Dendritic cell treated with granulocyte-macrophage colony-stimulating factor and Interleukin-4, amounts not matched to agents 40 ng/mL and 50 ng/mL, for 4 days (primary cell): ENCODE measurements around the gene ZNF575.

Experiments
- H3K27ac Mint-ChIP-seq: one replicate; pipeline ENCODE4 v1.8.0; 2022; ENCODE audit warnings: mild to moderate bottlenecking, mixed read lengths
- H3K27me3 Mint-ChIP-seq: one replicate; pipeline ENCODE4 v1.8.0; 2022; ENCODE audit warnings: mild to moderate bottlenecking, mixed read lengths
- H3K36me3 Mint-ChIP-seq: one replicate; pipeline ENCODE4 v1.8.0; 2022; ENCODE audit warnings: low read depth, mixed read lengths
- H3K4me1 Mint-ChIP-seq: one replicate; pipeline ENCODE4 v1.8.0; 2022; ENCODE audit warnings: low read depth, mixed read lengths
- H3K4me3 Mint-ChIP-seq: one replicate; pipeline ENCODE4 v1.8.0; 2022; ENCODE audit warnings: mild to moderate bottlenecking, moderate library complexity, mixed read lengths
- H3K9me3 Mint-ChIP-seq: one replicate; pipeline ENCODE4 v1.8.0; 2022; ENCODE audit warnings: mixed read lengths
- intact Hi-C: fragments of 100-400 bp; cut with micrococcal nuclease; formaldehyde crosslinking; loops from one replicate; pipeline ENCODE4 v1.15.0; 2022

ZNF575 gene, protein sequence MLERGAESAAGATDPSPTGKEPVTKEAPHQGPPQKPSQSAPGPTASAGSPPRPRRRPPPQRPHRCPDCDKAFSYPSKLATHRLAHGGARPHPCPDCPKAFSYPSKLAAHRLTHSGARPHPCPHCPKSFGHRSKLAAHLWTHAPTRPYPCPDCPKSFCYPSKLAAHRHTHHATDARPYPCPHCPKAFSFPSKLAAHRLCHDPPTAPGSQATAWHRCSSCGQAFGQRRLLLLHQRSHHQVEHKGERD

DNA sequence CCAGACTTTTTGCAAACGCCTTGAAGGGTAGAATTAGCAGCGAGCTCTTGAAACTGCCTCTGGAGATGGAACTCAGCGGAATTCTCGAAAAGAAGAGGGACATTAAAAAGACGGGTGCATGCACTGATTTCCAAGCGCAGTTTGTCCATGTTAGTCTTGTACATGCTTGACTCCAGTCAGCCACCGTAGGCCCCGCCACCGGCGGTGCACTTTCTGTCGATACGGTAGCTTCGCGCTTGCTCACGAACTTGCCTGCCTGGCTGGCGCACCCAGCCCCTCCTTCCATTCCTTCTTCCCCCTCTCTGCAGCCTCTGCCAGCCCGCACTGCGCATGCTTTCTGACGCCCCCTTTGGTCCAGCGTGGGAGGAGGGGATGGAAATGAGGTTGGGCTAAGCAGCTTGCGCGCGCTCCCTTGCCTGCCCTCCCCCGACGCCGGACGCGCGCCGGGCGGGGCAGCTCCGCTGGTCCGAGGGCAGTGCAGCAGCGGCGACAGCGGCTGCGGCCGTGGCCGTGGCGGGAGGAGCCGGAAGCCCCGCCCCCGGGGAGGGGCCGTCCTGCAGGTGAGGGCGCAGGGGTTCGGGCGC lies at the start of gene ZNF575:
Gene ZNF575, plus strand, starts transcription at position 227 of the 584 bp plus-strand sequence. CDS start 1,235 bp downstream, outside the sequence.
- H3K27ac Mint-ChIP-seq, result peak within 1 kb of the TSS; percentile 89
- no peaks in the 10 kb centered on the region for H3K9me3 Mint-ChIP-seq
- peaks cover 24% of the 10 kb centered on the region for H3K36me3 Mint-ChIP-seq
- H3K27me3 Mint-ChIP-seq, result peaks cover 3% of the 10 kb centered on the region
- intact Hi-C loops, result no loop called here
- H3K4me1 Mint-ChIP-seq, result peaks cover 32% of the 10 kb centered on the region
- H3K4me3 Mint-ChIP-seq, result peak within 1 kb of the TSS; percentile 85

DNA sequence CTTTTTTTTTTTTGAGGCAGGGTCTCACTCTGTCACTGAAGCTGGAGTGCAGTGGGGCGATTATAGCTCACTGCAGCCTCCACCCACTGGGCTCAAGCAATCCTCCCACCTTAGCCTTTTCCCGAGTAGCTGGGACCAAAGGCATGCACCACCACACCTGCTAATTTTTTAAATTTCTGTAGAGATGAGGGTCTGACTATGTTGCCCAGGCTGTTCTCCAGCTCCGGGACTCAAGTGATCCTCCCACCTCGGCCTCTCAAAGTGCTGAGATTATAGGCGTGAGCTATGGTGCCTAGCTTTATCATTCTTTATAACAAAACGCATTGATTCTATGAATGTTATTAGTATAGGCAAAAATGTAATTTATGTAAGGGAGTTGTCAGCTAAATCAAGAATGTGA lies 49.7 kb upstream of the ZNF575 start:
- Mint-ChIP-seq H3K36me3 (peaks cover 55% of the 10 kb centered on the region), H3K27ac (no peak overlapping the region), H3K4me1 (peaks cover 25% of the 10 kb centered on the region), H3K4me3 (no peak overlapping the region), H3K9me3 (no peaks in the 10 kb centered on the region), H3K27me3 (no peaks in the 10 kb centered on the region)
- intact Hi-C loops, result no loop called here

DNA sequence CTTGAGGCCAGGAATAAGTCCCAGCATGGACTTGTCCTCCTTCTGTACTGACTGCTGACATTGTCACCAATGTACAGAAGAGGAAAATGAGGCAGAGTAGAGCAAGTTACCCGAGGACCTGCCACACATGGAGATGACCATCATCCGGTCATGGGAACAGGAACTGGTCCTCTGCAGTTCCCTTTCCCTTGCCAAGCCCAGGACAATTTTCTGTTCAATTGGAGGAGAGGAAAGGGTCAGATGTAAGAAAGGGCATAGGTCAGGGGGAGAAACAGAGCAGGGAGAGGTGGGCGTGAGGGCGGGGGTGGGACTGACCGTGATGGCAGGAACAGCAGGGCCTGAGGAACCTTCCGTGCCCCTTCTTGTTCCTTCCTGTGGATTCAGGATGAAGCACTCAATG lies 47.0 kb upstream of the ZNF575 start:
- intact Hi-C loops, result loop anchor here (5.0 kb wide), 1 partner anchor 34 kb away; no protein-coding TSS in a partner anchor
- Mint-ChIP-seq H3K27ac (peak overlapping the region; percentile 82), H3K4me1 (peaks cover 48% of the 10 kb centered on the region), H3K27me3 (no peaks in the 10 kb centered on the region), H3K36me3 (peaks cover 49% of the 10 kb centered on the region), H3K4me3 (peak overlapping the region; percentile 20), H3K9me3 (no peaks in the 10 kb centered on the region)

DNA sequence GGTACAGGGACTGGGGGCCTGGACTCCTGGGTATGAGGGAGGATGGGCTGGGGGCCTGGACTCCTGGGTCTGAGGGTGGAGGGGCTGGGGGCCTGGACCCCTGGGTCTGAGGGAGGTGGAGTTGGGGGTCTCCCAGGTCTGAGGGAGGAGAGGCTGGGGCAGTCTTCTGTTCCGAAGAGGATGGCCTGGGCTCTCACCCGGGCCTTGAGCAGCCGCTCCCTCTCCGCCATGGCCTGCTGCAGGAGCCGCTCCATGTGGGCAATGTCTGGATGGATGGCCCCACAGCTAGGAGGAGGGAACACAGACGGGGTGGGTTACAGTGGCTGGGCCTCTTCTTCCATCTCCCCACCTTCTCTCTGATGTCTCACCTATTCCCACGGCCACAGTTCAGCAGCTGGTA lies 46.6 kb upstream of the ZNF575 start:
- Mint-ChIP-seq H3K36me3 (peaks cover 44% of the 10 kb centered on the region), H3K9me3 (no peaks in the 10 kb centered on the region), H3K4me3 (peak overlapping the region; percentile 53), H3K27me3 (no peaks in the 10 kb centered on the region), H3K4me1 (peaks cover 48% of the 10 kb centered on the region), H3K27ac (peak overlapping the region; percentile 82)
- intact Hi-C loops, result loop anchor here (5.0 kb wide), 1 partner anchor 34 kb away; no protein-coding TSS in a partner anchor

DNA sequence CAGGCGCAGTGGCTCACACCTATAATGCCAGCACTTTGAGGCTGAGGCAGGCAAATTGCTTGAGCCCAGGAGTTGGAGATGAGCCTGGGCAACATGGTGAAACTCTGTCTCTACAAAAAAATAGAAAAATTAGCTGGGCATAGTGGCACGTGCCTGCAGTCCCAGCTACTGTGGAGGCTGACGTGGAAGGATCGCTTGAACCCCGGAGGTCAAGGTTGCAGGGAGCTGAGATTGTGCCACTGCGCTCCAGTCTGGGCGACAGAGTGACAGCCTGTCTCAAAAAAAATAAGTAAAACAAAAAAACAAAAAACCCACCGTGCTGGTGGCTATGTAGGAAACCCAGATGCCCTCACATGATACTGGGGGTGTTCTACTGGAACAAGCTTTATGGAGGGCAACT lies 44.8 kb upstream of the ZNF575 start:
- Mint-ChIP-seq H3K4me1 (peaks cover 48% of the 10 kb centered on the region), H3K4me3 (no peak overlapping the region), H3K27ac (peak overlapping the region; percentile 82), H3K27me3 (no peaks in the 10 kb centered on the region), H3K36me3 (peaks cover 35% of the 10 kb centered on the region), H3K9me3 (no peaks in the 10 kb centered on the region)
- intact Hi-C loops, result loop anchor here (5.0 kb wide), 1 partner anchor 36 kb away; no protein-coding TSS in a partner anchor

DNA sequence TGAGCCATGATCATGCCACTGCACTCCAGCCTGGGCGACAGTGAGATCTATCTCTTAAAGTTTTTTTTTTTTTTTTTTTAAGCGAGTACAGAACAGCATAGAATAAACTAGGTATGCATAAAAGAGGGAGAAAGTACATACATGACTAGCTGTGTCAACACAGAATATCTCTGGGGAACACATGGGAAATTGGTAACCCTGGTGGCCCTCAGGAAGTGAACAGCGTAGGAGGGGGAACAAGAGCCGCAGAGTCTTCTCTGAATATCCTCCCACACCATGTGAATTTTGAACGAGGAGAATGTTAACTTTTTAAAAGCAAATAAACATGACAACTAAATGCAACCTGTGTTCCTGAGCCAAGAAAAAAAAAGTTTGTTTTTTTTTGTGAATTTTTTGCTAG lies 43.7 kb upstream of the ZNF575 start:
- no peaks in the 10 kb centered on the region for H3K27me3 Mint-ChIP-seq
- peak overlapping the region; percentile 18 for H3K27ac Mint-ChIP-seq
- H3K9me3 Mint-ChIP-seq, result no peaks in the 10 kb centered on the region

DNA sequence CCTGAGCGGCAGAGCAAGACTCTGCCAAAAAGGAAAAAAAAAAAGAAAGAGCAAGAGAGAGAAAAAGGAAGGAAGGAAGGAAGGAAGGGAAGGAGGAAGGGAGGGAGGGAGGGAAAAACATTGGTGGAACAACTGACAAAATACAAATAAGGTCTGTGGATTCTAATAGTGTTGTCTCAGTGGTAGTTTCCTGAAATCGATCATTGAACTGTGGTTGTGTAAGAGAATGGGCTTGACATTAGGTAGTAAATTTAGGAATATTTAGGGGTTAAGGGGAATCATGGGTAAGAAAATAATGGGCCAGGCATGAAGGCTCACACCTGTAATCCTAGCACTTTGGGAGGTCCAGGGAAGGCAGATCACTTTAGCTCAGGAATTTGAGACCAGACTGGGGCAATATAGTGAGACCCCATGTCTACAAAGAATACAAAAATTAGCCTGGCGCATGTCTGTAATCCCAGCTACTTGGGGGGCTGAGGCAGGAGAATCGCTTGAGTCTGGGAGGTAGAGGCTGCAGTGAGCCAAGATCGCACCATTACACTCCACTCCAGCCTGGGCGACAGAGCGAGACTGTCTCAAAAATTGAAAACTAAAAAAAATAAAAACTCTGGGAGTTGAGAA lies 42.9 kb upstream of the ZNF575 start:
- Mint-ChIP-seq H3K9me3 (no peaks in the 10 kb centered on the region), H3K4me3 (no peak overlapping the region), H3K27ac (peak overlapping the region; percentile 18)

More for the DNA sequence above, 43.7 kb upstream of the ZNF575 start:
- no peak overlapping the region for H3K4me3 Mint-ChIP-seq
- intact Hi-C loops, result loop anchor here (5.0 kb wide), 1 partner anchor 37 kb away; no protein-coding TSS in a partner anchor
- H3K36me3 Mint-ChIP-seq, result peaks cover 38% of the 10 kb centered on the region
- peaks cover 49% of the 10 kb centered on the region for H3K4me1 Mint-ChIP-seq

DNA sequence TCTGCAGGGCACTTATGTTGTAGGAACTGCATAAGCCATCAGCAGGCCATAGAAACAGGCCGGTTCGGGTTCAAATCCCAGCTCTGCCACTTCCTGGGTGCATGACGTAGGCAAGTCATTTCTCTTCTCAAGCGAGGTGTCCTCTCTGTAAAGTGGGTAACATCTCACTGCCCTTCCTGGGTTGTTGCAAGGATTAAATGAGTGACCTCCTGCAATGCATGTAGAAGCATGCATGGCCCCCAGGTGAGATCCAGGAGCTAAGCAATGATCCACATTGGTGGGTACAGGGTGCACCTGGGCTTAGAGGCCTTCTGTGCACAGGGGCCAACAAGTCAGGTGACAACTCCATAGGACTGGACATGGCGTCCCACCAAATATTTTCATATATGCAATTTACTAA lies 42.2 kb upstream of the ZNF575 start:
- Mint-ChIP-seq H3K36me3 (peaks cover 52% of the 10 kb centered on the region), H3K27me3 (no peaks in the 10 kb centered on the region), H3K4me1 (peaks cover 58% of the 10 kb centered on the region), H3K27ac (no peak overlapping the region), H3K4me3 (no peak overlapping the region), H3K9me3 (no peaks in the 10 kb centered on the region)
- intact Hi-C loops, result no loop called here

More for the DNA sequence above, 42.9 kb upstream of the ZNF575 start:
- Mint-ChIP-seq H3K4me1 (peaks cover 55% of the 10 kb centered on the region), H3K36me3 (peaks cover 46% of the 10 kb centered on the region), H3K27me3 (no peaks in the 10 kb centered on the region)
- intact Hi-C loops, result loop anchor here (5.0 kb wide), 1 partner anchor 38 kb away; no protein-coding TSS in a partner anchor

DNA sequence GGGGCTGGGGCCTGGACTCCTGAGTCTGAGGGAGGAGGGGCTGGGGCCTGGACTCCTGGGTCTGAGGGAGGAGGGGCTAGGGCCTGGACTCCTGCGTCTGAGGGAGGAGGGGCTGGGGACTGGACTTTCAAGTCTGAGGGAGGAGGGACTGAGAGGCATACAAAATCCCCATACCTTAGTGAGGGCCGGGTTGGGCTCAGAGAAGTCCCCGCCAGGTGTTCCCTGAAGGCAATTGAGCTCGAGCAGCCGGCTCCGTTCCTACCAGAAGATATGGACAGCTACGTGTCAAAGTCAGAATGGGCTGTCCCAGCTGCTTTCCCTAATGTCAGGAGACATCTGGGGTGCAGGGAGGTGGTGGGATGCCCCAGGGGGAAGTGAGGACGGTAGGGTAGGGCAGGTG lies 37.9 kb upstream of the ZNF575 start:
- H3K4me1 Mint-ChIP-seq, result peaks cover 30% of the 10 kb centered on the region
- H3K27me3 Mint-ChIP-seq, result no peaks in the 10 kb centered on the region
- H3K9me3 Mint-ChIP-seq, result no peaks in the 10 kb centered on the region
- no peak overlapping the region for H3K4me3 Mint-ChIP-seq
- intact Hi-C loops, result no loop called here
- H3K27ac Mint-ChIP-seq, result no peak overlapping the region
- peaks cover 81% of the 10 kb centered on the region for H3K36me3 Mint-ChIP-seq

DNA sequence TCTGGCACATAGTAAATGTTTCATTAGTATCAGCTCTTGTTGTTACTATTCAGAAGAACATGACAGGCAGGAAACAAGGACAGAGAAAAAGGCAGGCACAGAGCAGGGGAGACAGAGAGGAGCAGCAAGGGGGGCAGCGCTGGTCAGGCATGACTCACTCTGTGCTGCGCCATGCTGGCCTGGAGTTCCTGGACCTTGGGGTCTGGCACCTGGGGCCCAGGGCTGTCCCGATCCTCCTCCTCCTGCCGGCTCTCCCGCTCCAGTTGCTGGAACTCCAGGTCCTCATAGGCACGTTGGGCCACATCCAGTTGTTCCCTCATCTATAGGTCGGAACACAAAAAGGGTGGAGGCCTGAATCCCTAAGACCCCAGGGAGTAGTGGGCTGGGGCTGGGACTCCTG lies 36.0 kb upstream of the ZNF575 start:
- H3K36me3 Mint-ChIP-seq, result peaks cover 87% of the 10 kb centered on the region
- no peak overlapping the region for H3K27ac Mint-ChIP-seq
- no peak overlapping the region for H3K4me3 Mint-ChIP-seq
- no peaks in the 10 kb centered on the region for H3K27me3 Mint-ChIP-seq
- H3K4me1 Mint-ChIP-seq, result peaks cover 27% of the 10 kb centered on the region
- intact Hi-C loops, result no loop called here
- H3K9me3 Mint-ChIP-seq, result no peaks in the 10 kb centered on the region

DNA sequence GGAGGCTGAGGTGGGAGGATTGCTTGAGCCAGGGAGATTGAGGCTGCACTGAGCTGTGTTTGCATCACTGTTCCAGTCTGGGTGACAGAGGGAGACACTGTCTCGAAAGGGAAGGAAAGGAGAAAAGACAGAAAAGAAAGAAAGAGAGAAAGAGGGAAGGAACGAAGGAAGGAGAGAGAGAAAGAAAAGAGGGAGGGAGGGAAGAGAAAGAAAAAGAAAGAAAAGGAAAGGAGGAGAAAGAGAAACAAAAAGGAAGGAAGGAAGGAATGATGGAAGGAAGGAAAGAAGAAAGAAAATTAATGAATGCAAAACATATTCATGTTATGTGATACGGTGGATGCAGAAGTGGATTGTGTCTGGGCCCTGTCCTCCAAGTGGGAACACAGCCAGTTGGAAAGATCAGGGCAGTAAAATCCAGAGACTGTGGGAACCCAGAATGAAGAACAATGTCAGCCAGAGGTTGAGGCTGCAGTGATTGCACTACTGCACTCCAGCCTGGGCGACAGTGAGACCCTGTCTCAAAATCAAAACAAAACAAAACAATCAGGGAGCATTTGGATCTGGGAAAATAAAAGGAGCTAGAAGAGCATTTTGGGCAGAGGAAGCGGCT lies 34.6 kb upstream of the ZNF575 start:
- Mint-ChIP-seq H3K4me1 (peaks cover 40% of the 10 kb centered on the region), H3K27me3 (peaks cover 4% of the 10 kb centered on the region), H3K9me3 (no peaks in the 10 kb centered on the region), H3K4me3 (no peak overlapping the region), H3K36me3 (peaks cover 91% of the 10 kb centered on the region), H3K27ac (peak overlapping the region; percentile 0)
- intact Hi-C loops, result no loop called here

DNA sequence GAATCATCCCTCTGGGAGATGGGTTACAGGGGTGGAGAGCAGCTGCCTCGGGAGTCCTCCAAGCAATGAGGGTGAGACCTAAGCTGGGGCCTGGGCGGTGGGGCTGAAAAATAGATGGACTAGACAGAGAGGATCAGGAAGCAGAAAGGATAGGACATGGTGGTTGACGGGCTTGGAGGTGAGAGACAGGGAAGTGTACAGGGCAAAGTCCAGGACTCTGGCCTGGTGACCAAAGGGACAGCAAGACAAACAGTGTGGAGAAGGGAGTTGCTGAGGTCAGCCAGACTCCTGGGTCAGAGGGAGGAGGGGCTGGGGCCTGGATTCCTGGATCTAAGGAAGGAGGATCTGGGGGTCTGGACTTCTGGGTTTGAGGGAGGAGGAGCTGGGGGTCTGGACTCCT lies 33.9 kb upstream of the ZNF575 start:
- Mint-ChIP-seq H3K27ac (peak overlapping the region; percentile 0), H3K4me3 (no peak overlapping the region)

DNA sequence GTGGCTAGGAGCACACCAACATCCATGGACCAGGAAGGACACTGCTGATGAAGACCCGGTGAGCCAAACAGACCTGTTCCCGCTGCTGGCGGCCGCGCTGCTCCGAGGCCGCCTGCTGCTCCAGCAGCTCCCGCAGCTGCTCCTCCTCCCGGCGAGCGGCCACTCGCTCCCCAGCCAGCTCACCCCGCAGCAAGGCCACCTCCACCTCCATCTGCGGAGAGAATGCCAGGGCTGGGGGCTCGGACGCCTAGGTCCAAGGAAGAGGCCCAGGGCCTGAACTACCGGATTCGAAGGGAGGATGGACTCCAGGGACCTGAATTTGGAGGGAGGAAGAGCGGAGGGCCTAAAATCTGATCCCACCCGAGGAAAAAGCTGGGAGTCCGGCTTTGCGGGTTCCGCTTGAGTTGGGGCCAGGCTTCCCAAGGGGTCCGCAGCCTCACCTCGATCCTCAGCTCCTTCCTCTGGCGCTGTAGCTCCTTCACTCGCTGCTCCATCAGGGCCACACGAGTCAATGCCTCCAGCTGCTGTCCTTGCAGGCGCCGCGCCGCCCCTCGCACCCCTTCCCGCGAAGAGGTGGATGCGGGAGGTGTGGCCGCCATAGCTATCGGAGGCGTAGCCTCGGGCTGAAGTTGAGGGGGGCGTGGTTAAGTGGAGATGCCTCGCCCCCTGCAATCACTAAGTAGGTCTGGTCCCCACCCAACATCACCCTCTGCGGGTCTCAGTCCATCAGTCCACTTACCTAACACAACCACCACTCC lies 31.1 kb upstream of the ZNF575 start:
- intact Hi-C loops, result no loop called here
- Mint-ChIP-seq H3K27ac (no peak overlapping the region), H3K4me3 (no peak overlapping the region)

More for the DNA sequence above, 33.9 kb upstream of the ZNF575 start:
- Mint-ChIP-seq H3K36me3 (peaks cover 95% of the 10 kb centered on the region), H3K4me1 (peaks cover 46% of the 10 kb centered on the region), H3K27me3 (peaks cover 4% of the 10 kb centered on the region), H3K9me3 (no peaks in the 10 kb centered on the region)
- intact Hi-C loops, result no loop called here

More for the DNA sequence above, 31.1 kb upstream of the ZNF575 start:
- Mint-ChIP-seq H3K9me3 (no peaks in the 10 kb centered on the region), H3K27me3 (peaks cover 4% of the 10 kb centered on the region), H3K4me1 (peaks cover 52% of the 10 kb centered on the region), H3K36me3 (peaks cover 94% of the 10 kb centered on the region)
